Astrocyte (in vitro differentiated cells and primary cell): Measurements from ENCODE around the gene RB1.

ENCODE experiments used
- EZH2 ChIP-seq: IDR thresholded peaks from 2 replicates; pipeline ENCODE4 v1.6.1; 2012; ENCODE audit warnings: mild to moderate bottlenecking, low read length, inconsistent platforms; ENCODE audit not compliant: insufficient read depth
- TF ChIP-seq, protein P1 (sequence below): IDR thresholded peaks from 2 replicates; pipeline ENCODE4 v1.5.1; 2011; ENCODE audit warnings: low read depth, mild to moderate bottlenecking, inconsistent platforms, low read length, moderate library complexity; ENCODE audit not compliant: insufficient read depth

DNA sequence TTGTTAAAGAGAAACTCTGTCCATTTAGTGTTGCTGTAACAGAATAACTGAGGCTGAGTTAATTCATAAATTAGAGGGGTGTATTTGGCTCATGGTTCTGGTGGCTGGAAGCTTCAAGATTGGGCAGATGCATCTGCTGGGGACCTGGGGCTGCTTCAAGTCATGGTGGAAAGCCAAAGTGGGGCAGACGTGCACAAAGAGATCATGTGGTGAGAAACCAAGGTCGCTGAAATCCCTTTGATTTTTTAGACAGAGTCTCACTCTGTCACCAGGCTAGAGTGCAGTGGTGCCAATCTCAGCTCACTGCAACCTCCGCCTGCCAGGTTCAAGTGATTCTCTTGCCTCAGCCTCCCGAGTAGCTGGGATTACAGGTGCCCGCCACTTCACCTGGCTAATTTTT is 183.3 kb downstream of the RB1 start:
- TF ChIP-seq, protein P1, sequence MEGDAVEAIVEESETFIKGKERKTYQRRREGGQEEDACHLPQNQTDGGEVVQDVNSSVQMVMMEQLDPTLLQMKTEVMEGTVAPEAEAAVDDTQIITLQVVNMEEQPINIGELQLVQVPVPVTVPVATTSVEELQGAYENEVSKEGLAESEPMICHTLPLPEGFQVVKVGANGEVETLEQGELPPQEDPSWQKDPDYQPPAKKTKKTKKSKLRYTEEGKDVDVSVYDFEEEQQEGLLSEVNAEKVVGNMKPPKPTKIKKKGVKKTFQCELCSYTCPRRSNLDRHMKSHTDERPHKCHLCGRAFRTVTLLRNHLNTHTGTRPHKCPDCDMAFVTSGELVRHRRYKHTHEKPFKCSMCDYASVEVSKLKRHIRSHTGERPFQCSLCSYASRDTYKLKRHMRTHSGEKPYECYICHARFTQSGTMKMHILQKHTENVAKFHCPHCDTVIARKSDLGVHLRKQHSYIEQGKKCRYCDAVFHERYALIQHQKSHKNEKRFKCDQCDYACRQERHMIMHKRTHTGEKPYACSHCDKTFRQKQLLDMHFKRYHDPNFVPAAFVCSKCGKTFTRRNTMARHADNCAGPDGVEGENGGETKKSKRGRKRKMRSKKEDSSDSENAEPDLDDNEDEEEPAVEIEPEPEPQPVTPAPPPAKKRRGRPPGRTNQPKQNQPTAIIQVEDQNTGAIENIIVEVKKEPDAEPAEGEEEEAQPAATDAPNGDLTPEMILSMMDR = no peak
- no peak for TF ChIP-seq EZH2
